ENCODE data around the gene GET4.

GRCh38 chr7:873367-874002, 2.9 kb upstream of the GET4 start:
- TF ChIP-seq POLR2A (IDR thresholded peaks at IDR 0.05) (peak in 2 of 3 donors; percentile 39 to 40), CTCF (IDR thresholded peaks at IDR 0.05) (peak; percentile 88 to 98 (median 96))

Measured in body of pancreas (tissue), 4 donors.